Ascending aorta (tissue), 2 donors: ENCODE data around the gene RPN1. TPM values are rescaled to one million over a fixed set of nuclear protein-coding genes. Genes with fewer than 3 reads are reported as not detected.

Source experiments
- DNase-seq, 2 donors: peaks; one replicate each; pipeline ENCODE4 v3.0.0-alpha.2; 2019; ENCODE audit warnings: low spot score in 2 of 2
- H3K27ac ChIP-seq, 2 donors: fragments of 200-600 bp; sonication (generic); one replicate each; pipeline ENCODE4 v1.5.1; 2016 to 2017; ENCODE audit warnings: mild to moderate bottlenecking in 1 of 2
- H3K27me3 ChIP-seq: fragments of 200-600 bp; sonication (generic); one replicate; pipeline ENCODE4 v1.5.1; 2017
- H3K36me3 ChIP-seq, 2 donors: fragments of 200-600 bp; sonication (generic); one replicate each; pipeline ENCODE4 v1.5.1; 2016
- H3K4me1 ChIP-seq, 2 donors: fragments of 200-600 bp; sonication (generic); one replicate each; pipeline ENCODE4 v1.5.1; 2016 to 2017; ENCODE audit warnings: mild to moderate bottlenecking in 1 of 2
- H3K4me3 ChIP-seq, 2 donors: fragments of 200-600 bp; sonication (generic); one replicate each; pipeline ENCODE4 v1.5.1; 2016 to 2017; ENCODE audit warnings: mild to moderate bottlenecking in 1 of 2
- H3K9me3 ChIP-seq, 2 donors: fragments of 200-600 bp; sonication (generic); one replicate each; pipeline ENCODE4 v1.5.1; 2016
- CTCF ChIP-seq, 3 experiments: fragments of 200-600 bp in 2 of 3; fragments of 450-650 bp in 1 of 3; sonication (generic) in 2 of 3; IDR thresholded peaks; one replicate each; pipeline ENCODE4 v1.5.1; 2016 to 2019; ENCODE audit warnings: antibody characterized with exemption in 3 of 3, mild to moderate bottlenecking in 1 of 3, moderate library complexity in 1 of 3
- intact Hi-C: fragments of 100-400 bp; cut with DNase I; formaldehyde crosslinking; loops from one replicate; pipeline ENCODE4 v1.15.1; 2023
- total RNA-seq: library from RNA; depleted of rRNA; stranded (reverse); fragments of >200 nt; gene quantifications from one replicate; pipeline ENCODE4 v1.1.0, GENCODE V29; 2016

Gene RPN1
- total RNA-seq, 1 donor from 2014 or later, result 226 TPM

- TF ChIP-seq CTCF (IDR thresholded peaks at IDR 0.05), result no peak
- DNase-seq, result no peak
- Histone ChIP-seq H3K4me1 (no peaks in the 10 kb centered on the region), H3K36me3 (no peaks in the 10 kb centered on the region), H3K9me3 (no peaks in the 10 kb centered on the region), H3K27me3 (no peaks in the 10 kb centered on the region), H3K27ac (no peak overlapping the region), H3K4me3 (no peak overlapping the region)
- intact Hi-C loops, result no loop called here
Observed at GRCh38 chr3:128585974-128586373, 64.6 kb downstream of the RPN1 start.

GRCh38 chr3:128585189-128585588 is 65.4 kb downstream of the RPN1 start:
- TF ChIP-seq CTCF (IDR thresholded peaks at IDR 0.05), result no peak
- DNase-seq, result no peak
- no peak overlapping the region for H3K27ac ChIP-seq
- no peaks in the 10 kb centered on the region for H3K36me3 ChIP-seq
- H3K4me3 ChIP-seq, result no peak overlapping the region
- intact Hi-C loops, result no loop called here
- H3K9me3 ChIP-seq, result no peaks in the 10 kb centered on the region
- no peaks in the 10 kb centered on the region for H3K4me1 ChIP-seq
- H3K27me3 ChIP-seq, result no peaks in the 10 kb centered on the region

GRCh38 chr3:128584412-128585020 is 66.1 kb downstream of the RPN1 start:
- peak; percentile 36 to 58 (median 45) for TF ChIP-seq CTCF (IDR thresholded peaks at IDR 0.05)
- H3K9me3 ChIP-seq, result no peaks in the 10 kb centered on the region
- H3K4me3 ChIP-seq, result no peak overlapping the region
- no peak overlapping the region for H3K27ac ChIP-seq
- H3K36me3 ChIP-seq, result no peaks in the 10 kb centered on the region
- no peaks in the 10 kb centered on the region for H3K27me3 ChIP-seq
- DNase-seq, result peak in 1 of 2 donors; percentile 68
- H3K4me1 ChIP-seq, result no peaks in the 10 kb centered on the region
- intact Hi-C loops, result no loop called here

GRCh38 chr3:128581566-128581965 is 69.1 kb downstream of the RPN1 start:
- no peaks in the 10 kb centered on the region for H3K9me3 ChIP-seq
- intact Hi-C loops, result no loop called here

GRCh38 chr3:128579927-128580326 is 70.7 kb downstream of the RPN1 start:
- intact Hi-C loops, result no loop called here
- Histone ChIP-seq H3K9me3 (no peaks in the 10 kb centered on the region), H3K27ac (no peak overlapping the region), H3K4me3 (no peak overlapping the region), H3K4me1 (no peaks in the 10 kb centered on the region), H3K36me3 (no peaks in the 10 kb centered on the region), H3K27me3 (no peaks in the 10 kb centered on the region)
- DNase-seq, result no peak
- TF ChIP-seq CTCF (IDR thresholded peaks at IDR 0.05), result no peak

More at GRCh38 chr3:128581566-128581965, 69.1 kb downstream of the RPN1 start:
- no peak overlapping the region for H3K27ac ChIP-seq
- H3K36me3 ChIP-seq, result no peaks in the 10 kb centered on the region
- H3K4me1 ChIP-seq, result no peaks in the 10 kb centered on the region
- no peak for TF ChIP-seq CTCF (IDR thresholded peaks at IDR 0.05)
- H3K4me3 ChIP-seq, result no peak overlapping the region
- no peaks in the 10 kb centered on the region for H3K27me3 ChIP-seq
- no peak for DNase-seq

GRCh38 chr3:128578346-128578745 is 72.3 kb downstream of the RPN1 start:
- intact Hi-C loops, result no loop called here
- no peak for TF ChIP-seq CTCF (IDR thresholded peaks at IDR 0.05)
- no peaks in the 10 kb centered on the region for H3K36me3 ChIP-seq

More at GRCh38 chr3:128578346-128578745, 72.3 kb downstream of the RPN1 start:
- H3K4me3 ChIP-seq, result no peak overlapping the region
- DNase-seq, result no peak
- no peaks in the 10 kb centered on the region for H3K4me1 ChIP-seq
- H3K27me3 ChIP-seq, result no peaks in the 10 kb centered on the region
- H3K27ac ChIP-seq, result no peak overlapping the region
- no peaks in the 10 kb centered on the region for H3K9me3 ChIP-seq
